HepG2 (cell line): Measurements from ENCODE around the gene KIF5B. TPM values are rescaled to one million over a fixed set of nuclear protein-coding genes. Genes with fewer than 3 reads are reported as not detected.

Experiments
- DMTF1 ChIP-seq: sonication (generic); formaldehyde crosslinking; IDR thresholded peaks from 2 replicates; pipeline ENCODE4 v1.4.0; 2020; ENCODE audit warnings: mild to moderate bottlenecking, missing genetic modification reagents
- ELF1 ChIP-seq: sonication (generic); formaldehyde crosslinking; IDR thresholded peaks from 2 replicates; pipeline ENCODE4 v1.4.0; 2020; ENCODE audit warnings: missing genetic modification reagents
- GMEB2 ChIP-seq: IDR thresholded peaks from 2 replicates; pipeline ENCODE4 v1.6.1; 2016; ENCODE audit warnings: missing biosample characterization, missing genetic modification reagents, low read depth
- KAT7 ChIP-seq: IDR thresholded peaks from 2 replicates; pipeline ENCODE4 v1.6.1; 2018; ENCODE audit warnings: borderline replicate concordance, missing compliant biosample characterization
- NKX3-1 ChIP-seq: sonication (generic); formaldehyde crosslinking; IDR thresholded peaks from 2 replicates; pipeline ENCODE4 v1.5.0; 2020; ENCODE audit warnings: missing genetic modification reagents
- RBM39 ChIP-seq: fragments of 200-400 bp; formaldehyde crosslinking; IDR thresholded peaks from one replicate; pipeline ENCODE4 v1.6.1; 2018; ENCODE audit warnings: antibody characterized with exemption, mild to moderate bottlenecking, low read depth, low read length; ENCODE audit not compliant: poor library complexity, severe bottlenecking
- RCOR2 ChIP-seq: IDR thresholded peaks from 2 replicates; pipeline ENCODE4 v1.6.1; 2016; ENCODE audit warnings: missing biosample characterization, missing genetic modification reagents
- SMAD3 ChIP-seq: sonication (generic); formaldehyde crosslinking; IDR thresholded peaks from 2 replicates; pipeline ENCODE4 v1.4.0; 2020; ENCODE audit warnings: missing genetic modification reagents
- SNAI1 ChIP-seq: sonication (generic); formaldehyde crosslinking; IDR thresholded peaks from 2 replicates; pipeline ENCODE4 v1.5.0; 2020; ENCODE audit warnings: mild to moderate bottlenecking, missing genetic modification reagents, borderline replicate concordance
- SP140L ChIP-seq: sonication (generic); formaldehyde crosslinking; IDR thresholded peaks from 2 replicates; pipeline ENCODE4 v1.4.0; 2020; ENCODE audit warnings: missing genetic modification reagents, borderline replicate concordance
- TGIF2 ChIP-seq: IDR thresholded peaks from 2 replicates; pipeline ENCODE4 v1.6.1; 2016; ENCODE audit warnings: control low read depth, missing compliant biosample characterization
- THYN1 ChIP-seq: sonication (generic); formaldehyde crosslinking; IDR thresholded peaks from 2 replicates; pipeline ENCODE4 v1.8.1; 2023; ENCODE audit warnings: low read depth, mild to moderate bottlenecking, moderate library complexity, missing genetic modification reagents, borderline replicate concordance
- ZBTB38 ChIP-seq: sonication (generic); formaldehyde crosslinking; IDR thresholded peaks from 2 replicates; pipeline ENCODE4 v1.5.1; 2020; ENCODE audit warnings: mild to moderate bottlenecking, missing genetic modification reagents
- ZNF124 ChIP-seq: sonication (generic); formaldehyde crosslinking; IDR thresholded peaks from 2 replicates; pipeline ENCODE4 v1.4.0; 2020; ENCODE audit warnings: missing genetic modification reagents
- ZNF180 ChIP-seq: sonication (generic); formaldehyde crosslinking; IDR thresholded peaks from 2 replicates; pipeline ENCODE4 v1.4.0; 2020; ENCODE audit warnings: low read depth, missing genetic modification reagents, borderline replicate concordance
- ZNF253 ChIP-seq: sonication (generic); formaldehyde crosslinking; IDR thresholded peaks from 2 replicates; pipeline ENCODE4 v1.8.0; 2022; ENCODE audit warnings: mild to moderate bottlenecking, missing genetic modification reagents, borderline replicate concordance
- ZNF3 ChIP-seq: IDR thresholded peaks from 2 replicates; pipeline ENCODE4 v1.7.0; 2017; ENCODE audit warnings: inconsistent platforms
- ZNF451 ChIP-seq: sonication (generic); formaldehyde crosslinking; IDR thresholded peaks from 2 replicates; pipeline ENCODE4 v1.5.0; 2020; ENCODE audit warnings: mild to moderate bottlenecking, missing genetic modification reagents
- ZNF615 ChIP-seq: sonication (generic); formaldehyde crosslinking; IDR thresholded peaks from 2 replicates; pipeline ENCODE4 v1.5.0; 2020; ENCODE audit warnings: mild to moderate bottlenecking, missing genetic modification reagents, borderline replicate concordance
- ZNF616 ChIP-seq: sonication (generic); formaldehyde crosslinking; IDR thresholded peaks from 2 replicates; pipeline ENCODE4 v1.5.0; 2020; ENCODE audit warnings: low read depth, mild to moderate bottlenecking, missing genetic modification reagents
- ZNF652 ChIP-seq: IDR thresholded peaks from 2 replicates; pipeline ENCODE4 v1.6.1; 2016; ENCODE audit warnings: low read depth, borderline replicate concordance
- ZNF790 ChIP-seq: sonication (generic); formaldehyde crosslinking; IDR thresholded peaks from 2 replicates; pipeline ENCODE4 v1.8.0; 2022; ENCODE audit warnings: missing genetic modification reagents, mild to moderate bottlenecking, borderline replicate concordance
- ZSCAN9 ChIP-seq: IDR thresholded peaks from 2 replicates; pipeline ENCODE4 v1.6.1; 2016; ENCODE audit warnings: borderline replicate concordance
- polyA plus RNA-seq, 8 experiments: library from polyadenylated mRNA; depleted of rRNA in 3 of 8; stranded (reverse) in 7 of 8; unstranded in 1 of 8; fragments of >200 nt; fragmentation: Illumina TruSeq in 4 of 8; extraction: Trizol in 4 of 8; gene quantifications; 2 replicates each; pipeline versions ENCODE4 v1.2.1 to v1.2.3, GENCODE V29; 2011 to 2016; ENCODE audit warnings: low read depth in 4 of 8, missing spikeins in 1 of 8, mixed read lengths in 1 of 8; ENCODE audit not compliant: insufficient read depth in 1 of 8
- total RNA-seq, 5 experiments: library from RNA; depleted of rRNA; stranded (reverse); fragments of >200 nt; fragmentation: Illumina TruSeq; extraction: Trizol; gene quantifications; 2 replicates each; pipeline ENCODE4 v1.2.3, GENCODE V29; 2016; ENCODE audit warnings: low read depth in 1 of 5
- TF ChIP-seq, protein P1 (sequence below): sonication (generic); formaldehyde crosslinking; IDR thresholded peaks from 2 replicates; pipeline ENCODE4 v1.4.0; 2020; ENCODE audit warnings: low read depth, mild to moderate bottlenecking, missing genetic modification reagents
- TF ChIP-seq, protein P2 (sequence below): IDR thresholded peaks from 2 replicates; pipeline ENCODE4 v1.6.1; 2016; ENCODE audit warnings: missing compliant biosample characterization, missing genetic modification reagents, borderline replicate concordance

Gene KIF5B
- total and polyA plus RNA-seq, 2 of the 13 experiments (the other 11 are each of a cell fraction or from before 2014, with no cell fraction given): 34.3 to 133 TPM

- TF ChIP-seq SP140L (CRISPR knock-in tag): no peak
- no peak for TF ChIP-seq GMEB2 (CRISPR knock-in tag)
- no peak for TF ChIP-seq RBM39
- no peak for TF ChIP-seq ZSCAN9 (CRISPR knock-in tag)
- no peak for TF ChIP-seq SNAI1 (CRISPR knock-in tag)
- TF ChIP-seq SMAD3 (CRISPR knock-in tag): no peak
- TF ChIP-seq, protein P1, sequence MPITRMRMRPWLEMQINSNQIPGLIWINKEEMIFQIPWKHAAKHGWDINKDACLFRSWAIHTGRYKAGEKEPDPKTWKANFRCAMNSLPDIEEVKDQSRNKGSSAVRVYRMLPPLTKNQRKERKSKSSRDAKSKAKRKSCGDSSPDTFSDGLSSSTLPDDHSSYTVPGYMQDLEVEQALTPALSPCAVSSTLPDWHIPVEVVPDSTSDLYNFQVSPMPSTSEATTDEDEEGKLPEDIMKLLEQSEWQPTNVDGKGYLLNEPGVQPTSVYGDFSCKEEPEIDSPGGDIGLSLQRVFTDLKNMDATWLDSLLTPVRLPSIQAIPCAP: no peak
- TF ChIP-seq ZNF615: 0 out of 2 replicates have a peak, but pooled peaks have one; percentile 75
- no peak for TF ChIP-seq ZNF616 (CRISPR knock-in tag)
- TF ChIP-seq, protein P2, sequence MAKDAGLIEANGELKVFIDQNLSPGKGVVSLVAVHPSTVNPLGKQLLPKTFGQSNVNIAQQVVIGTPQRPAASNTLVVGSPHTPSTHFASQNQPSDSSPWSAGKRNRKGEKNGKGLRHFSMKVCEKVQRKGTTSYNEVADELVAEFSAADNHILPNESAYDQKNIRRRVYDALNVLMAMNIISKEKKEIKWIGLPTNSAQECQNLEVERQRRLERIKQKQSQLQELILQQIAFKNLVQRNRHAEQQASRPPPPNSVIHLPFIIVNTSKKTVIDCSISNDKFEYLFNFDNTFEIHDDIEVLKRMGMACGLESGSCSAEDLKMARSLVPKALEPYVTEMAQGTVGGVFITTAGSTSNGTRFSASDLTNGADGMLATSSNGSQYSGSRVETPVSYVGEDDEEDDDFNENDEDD: no peak
- no peak for TF ChIP-seq NKX3-1
- no peak for TF ChIP-seq ZNF180 (CRISPR knock-in tag)
- no peak for TF ChIP-seq ZNF790
- no peak for TF ChIP-seq ZNF652 (CRISPR knock-in tag)
- no peak for TF ChIP-seq RCOR2 (CRISPR knock-in tag)
- TF ChIP-seq ZNF3 (CRISPR knock-in tag): 0 out of 2 replicates have a peak, but pooled peaks have one; percentile 43
- no peak; the same call in 1 of the 2 replicates for TF ChIP-seq ZNF124 (CRISPR knock-in tag)
- TF ChIP-seq TGIF2 (CRISPR knock-in tag): no peak
- TF ChIP-seq ZNF451 (CRISPR knock-in tag): no peak
- 0 out of 2 replicates have a peak, but pooled peaks have one; percentile 46 for TF ChIP-seq KAT7 (CRISPR knock-in tag)
- TF ChIP-seq DMTF1 (CRISPR knock-in tag): no peak
- TF ChIP-seq ELF1: peak; percentile 24; the same call in 1 of the 2 replicates
- TF ChIP-seq THYN1 (CRISPR knock-in tag): no peak
- no peak for TF ChIP-seq ZBTB38 (CRISPR knock-in tag)
- no peak for TF ChIP-seq ZNF253
These were observed 48.6 kb upstream of the KIF5B start (continued) for GRCh38 chr10:32104622-32105509.
